Right atrium auricular region (tissue), 2 donors: ENCODE measurements around the gene MGAT5. TPM values are rescaled to one million over a fixed set of nuclear protein-coding genes. Genes with fewer than 3 reads are reported as not detected.

Experiments
- DNase-seq: peaks from one replicate; pipeline ENCODE4 v3.0.0-alpha.2; 2019; ENCODE audit warnings: low spot score
- H3K27ac ChIP-seq, 2 donors: fragments of 200-600 bp; sonication (generic); 1 replicate in 1 of 2; 2 replicates in 1 of 2; pipeline ENCODE4 v1.5.1; 2016 to 2019
- H3K27me3 ChIP-seq, 2 donors: fragments of 200-600 bp; sonication (generic); one replicate each; pipeline versions ENCODE4 v1.5.1 to v1.6.0; 2017 to 2019
- H3K36me3 ChIP-seq: fragments of 200-600 bp; sonication (generic); one replicate; pipeline ENCODE4 v1.5.1; 2016
- H3K4me1 ChIP-seq, 2 donors: fragments of 200-600 bp; sonication (generic); one replicate each; pipeline versions ENCODE4 v1.5.1 to v1.6.0; 2017 to 2019
- H3K4me3 ChIP-seq, 2 donors: fragments of 200-600 bp; sonication (generic); 1 replicate in 1 of 2; 2 replicates in 1 of 2; pipeline ENCODE4 v1.5.1; 2017 to 2019; ENCODE audit warnings: mild to moderate bottlenecking in 1 of 2, moderate library complexity in 1 of 2
- H3K9me3 ChIP-seq, 2 donors: fragments of 200-600 bp; sonication (generic); one replicate each; pipeline ENCODE4 v1.5.1; 2019
- total RNA-seq, 2 donors: library from RNA; depleted of rRNA; stranded (reverse); fragments of >200 nt; gene quantifications; one replicate each; pipeline ENCODE4 v1.1.0, GENCODE V29; 2016
- TF ChIP-seq, protein P1 (sequence below), 2 donors: fragments of 200-600 bp; sonication (generic); IDR thresholded peaks; one replicate each; pipeline ENCODE4 v1.5.1; 2019; ENCODE audit warnings: antibody characterized with exemption in 2 of 2

The MGAT5 gene
- total RNA-seq, 2 donors from 2014 or later, result 56.9 to 91.0 TPM

DNA sequence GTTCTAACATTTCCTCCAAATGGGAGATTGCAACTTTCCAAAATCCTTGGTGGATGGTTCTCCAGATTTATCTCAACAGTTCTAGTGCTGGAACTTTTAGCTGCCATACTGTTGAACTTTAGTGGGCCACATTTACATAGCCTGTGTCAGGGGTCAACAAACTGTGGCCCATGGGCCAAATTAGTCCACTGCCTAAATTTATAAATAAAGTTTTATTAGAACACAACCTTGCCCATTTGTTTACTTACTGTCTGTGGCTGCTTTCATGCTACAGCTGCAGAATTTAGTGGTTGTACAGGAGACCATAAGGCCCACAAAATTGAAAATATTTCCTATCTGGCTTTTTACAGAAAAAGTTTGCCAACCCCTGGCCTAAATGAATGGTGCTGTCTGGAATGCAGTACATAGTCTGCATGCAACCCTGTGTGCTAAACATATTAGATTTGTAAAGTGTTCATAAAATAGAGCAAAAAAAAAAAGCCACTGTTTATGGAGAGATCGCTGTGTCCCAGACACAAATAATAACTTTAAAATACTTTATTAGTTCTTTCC lies 30.3 kb downstream of the MGAT5 start:
- Histone ChIP-seq H3K27me3 (no peaks in the 10 kb centered on the region), H3K27ac (no peak overlapping the region), H3K4me1 (peaks cover 0 to 57% of the 10 kb centered on the region in 2 donors), H3K4me3 (no peak overlapping the region), H3K36me3 (no peaks in the 10 kb centered on the region), H3K9me3 (no peaks in the 10 kb centered on the region)
- DNase-seq, result no peak
- TF ChIP-seq, protein P1, sequence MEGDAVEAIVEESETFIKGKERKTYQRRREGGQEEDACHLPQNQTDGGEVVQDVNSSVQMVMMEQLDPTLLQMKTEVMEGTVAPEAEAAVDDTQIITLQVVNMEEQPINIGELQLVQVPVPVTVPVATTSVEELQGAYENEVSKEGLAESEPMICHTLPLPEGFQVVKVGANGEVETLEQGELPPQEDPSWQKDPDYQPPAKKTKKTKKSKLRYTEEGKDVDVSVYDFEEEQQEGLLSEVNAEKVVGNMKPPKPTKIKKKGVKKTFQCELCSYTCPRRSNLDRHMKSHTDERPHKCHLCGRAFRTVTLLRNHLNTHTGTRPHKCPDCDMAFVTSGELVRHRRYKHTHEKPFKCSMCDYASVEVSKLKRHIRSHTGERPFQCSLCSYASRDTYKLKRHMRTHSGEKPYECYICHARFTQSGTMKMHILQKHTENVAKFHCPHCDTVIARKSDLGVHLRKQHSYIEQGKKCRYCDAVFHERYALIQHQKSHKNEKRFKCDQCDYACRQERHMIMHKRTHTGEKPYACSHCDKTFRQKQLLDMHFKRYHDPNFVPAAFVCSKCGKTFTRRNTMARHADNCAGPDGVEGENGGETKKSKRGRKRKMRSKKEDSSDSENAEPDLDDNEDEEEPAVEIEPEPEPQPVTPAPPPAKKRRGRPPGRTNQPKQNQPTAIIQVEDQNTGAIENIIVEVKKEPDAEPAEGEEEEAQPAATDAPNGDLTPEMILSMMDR (IDR thresholded peaks at IDR 0.05), result no peak

DNA sequence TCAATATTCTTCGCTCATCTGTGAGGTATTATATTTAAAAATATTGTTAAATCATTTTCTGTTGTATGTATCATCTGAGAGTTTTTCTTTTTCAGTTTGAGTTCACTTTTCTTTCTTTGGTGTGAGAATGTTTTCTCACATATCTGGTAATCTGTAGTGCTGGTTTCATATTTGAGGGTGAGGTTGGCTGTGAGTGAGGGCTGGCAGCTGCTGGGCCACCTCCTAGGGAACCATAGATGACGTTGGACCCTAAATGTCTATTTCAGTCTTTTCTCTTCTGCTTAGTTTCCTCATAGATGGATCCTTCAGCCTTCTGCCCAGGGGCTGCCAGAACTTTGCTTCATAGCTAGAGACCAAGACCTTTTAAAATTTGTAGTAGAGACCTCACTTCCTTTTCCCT lies 33.5 kb downstream of the MGAT5 start:
- no peaks in the 10 kb centered on the region for H3K27me3 ChIP-seq
- H3K9me3 ChIP-seq, result no peaks in the 10 kb centered on the region
- no peak overlapping the region for H3K4me3 ChIP-seq
- TF ChIP-seq, protein P1 (IDR thresholded peaks at IDR 0.05), result no peak
- H3K4me1 ChIP-seq, result peaks cover 0 to 45% of the 10 kb centered on the region in 2 donors
- no peaks in the 10 kb centered on the region for H3K36me3 ChIP-seq
- peak overlapping the region in 1 of 2 donors; percentile 18 for H3K27ac ChIP-seq
- no peak for DNase-seq

DNA sequence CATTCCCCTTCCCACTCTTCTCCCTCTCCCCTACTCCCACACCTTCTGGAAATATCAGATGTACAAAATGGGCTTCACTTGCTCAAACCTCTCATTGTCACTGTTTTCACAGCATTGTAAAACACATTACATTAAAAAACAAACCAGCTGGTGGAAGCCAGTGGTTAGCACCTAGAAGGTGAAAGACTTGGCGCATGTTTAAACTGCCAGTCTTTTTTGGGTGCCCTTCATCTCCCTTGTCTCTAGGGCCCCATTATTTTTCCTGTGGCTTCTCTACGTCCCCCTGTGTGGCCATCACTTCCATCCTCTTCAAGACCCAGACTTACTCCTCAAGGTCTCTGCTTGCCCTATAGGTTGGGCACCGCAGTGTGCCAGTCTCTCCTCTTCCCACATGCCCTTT lies 34.9 kb downstream of the MGAT5 start:
- H3K4me3 ChIP-seq, result no peak overlapping the region
- H3K4me1 ChIP-seq, result peaks cover 0 to 42% of the 10 kb centered on the region in 2 donors
- H3K27ac ChIP-seq, result no peak overlapping the region
- TF ChIP-seq, protein P1 (IDR thresholded peaks at IDR 0.05), result no peak
- H3K27me3 ChIP-seq, result no peaks in the 10 kb centered on the region
- DNase-seq, result no peak
- H3K36me3 ChIP-seq, result no peaks in the 10 kb centered on the region
- H3K9me3 ChIP-seq, result no peaks in the 10 kb centered on the region

DNA sequence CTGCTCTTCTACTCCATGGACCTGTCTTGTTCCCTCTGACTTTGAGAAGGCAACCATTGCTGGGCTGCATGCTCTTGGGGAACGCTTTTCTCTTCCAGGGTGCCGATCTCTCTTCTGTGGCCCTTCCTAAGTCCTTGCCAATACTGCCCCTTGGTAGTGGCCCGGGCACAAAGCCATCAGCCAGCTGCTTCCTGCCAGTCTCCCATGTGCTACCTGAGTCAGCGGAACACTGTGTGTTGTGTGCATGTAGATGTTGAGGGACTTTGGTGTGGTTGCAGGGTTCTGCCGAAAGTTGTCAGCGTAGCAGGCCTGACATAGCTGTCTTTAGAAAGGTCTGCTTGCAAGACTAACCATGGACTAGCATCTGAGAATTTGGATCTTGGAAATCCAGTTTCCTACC lies 35.4 kb downstream of the MGAT5 start:
- H3K4me3 ChIP-seq, result no peak overlapping the region
- no peaks in the 10 kb centered on the region for H3K27me3 ChIP-seq
- H3K4me1 ChIP-seq, result peaks cover 0 to 44% of the 10 kb centered on the region in 2 donors
- DNase-seq, result no peak
- no peaks in the 10 kb centered on the region for H3K9me3 ChIP-seq
- TF ChIP-seq, protein P1 (IDR thresholded peaks at IDR 0.05), result no peak
- H3K36me3 ChIP-seq, result no peaks in the 10 kb centered on the region
- H3K27ac ChIP-seq, result no peak overlapping the region

DNA sequence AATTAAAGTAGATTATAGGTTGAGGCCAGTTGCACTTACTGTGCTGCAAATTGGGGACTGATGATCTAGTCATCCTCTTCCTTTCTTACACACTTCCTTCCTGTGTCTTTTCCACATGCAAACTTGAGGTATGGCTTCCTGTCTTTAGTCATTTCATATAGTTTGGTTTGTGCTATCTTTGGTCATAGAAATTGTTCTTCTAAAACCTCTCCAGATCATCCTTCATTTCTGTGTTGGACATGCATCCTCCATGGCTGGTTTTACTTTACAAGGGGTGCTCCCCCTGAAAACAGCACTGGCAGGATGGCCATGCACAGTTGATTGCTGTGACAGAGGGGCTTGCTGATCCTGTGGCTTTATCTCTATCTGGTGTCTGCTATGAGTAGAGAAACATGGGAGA lies 36.5 kb downstream of the MGAT5 start:
- Histone ChIP-seq H3K27ac (no peak overlapping the region), H3K9me3 (no peaks in the 10 kb centered on the region), H3K4me1 (peaks cover 0 to 51% of the 10 kb centered on the region in 2 donors), H3K4me3 (no peak overlapping the region), H3K27me3 (no peaks in the 10 kb centered on the region), H3K36me3 (no peaks in the 10 kb centered on the region)
- TF ChIP-seq, protein P1 (IDR thresholded peaks at IDR 0.05), result no peak
- no peak for DNase-seq

DNA sequence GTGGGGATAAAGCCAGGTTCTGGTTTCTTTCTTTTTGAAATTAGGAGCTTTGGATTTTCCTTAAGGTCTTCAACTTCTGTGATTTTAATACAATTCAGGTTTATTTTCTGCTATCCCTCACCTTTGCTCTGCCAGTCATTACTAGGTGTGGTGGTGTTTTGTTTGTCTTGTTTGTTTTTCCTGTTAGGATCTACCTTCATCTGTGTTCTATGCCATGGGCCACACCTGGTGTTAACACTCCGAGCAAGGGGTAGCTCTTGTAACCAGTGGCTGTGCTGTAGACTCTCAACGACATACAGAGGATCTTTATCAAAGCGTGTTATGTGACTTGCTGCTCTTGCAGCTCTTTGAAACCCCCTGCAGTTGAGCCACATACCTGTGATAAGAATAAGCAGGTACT lies 38.6 kb downstream of the MGAT5 start:
- DNase-seq, result no peak
- H3K4me1 ChIP-seq, result peaks cover 0 to 56% of the 10 kb centered on the region in 2 donors
- H3K27me3 ChIP-seq, result no peaks in the 10 kb centered on the region
- no peak overlapping the region for H3K4me3 ChIP-seq
- no peaks in the 10 kb centered on the region for H3K9me3 ChIP-seq
- H3K36me3 ChIP-seq, result no peaks in the 10 kb centered on the region
- H3K27ac ChIP-seq, result no peak overlapping the region
- TF ChIP-seq, protein P1 (IDR thresholded peaks at IDR 0.05), result no peak
